Caco-2 (cell line): ENCODE measurements around the gene NRL. TPM values are rescaled to one million over a fixed set of nuclear protein-coding genes. Genes with fewer than 3 reads are reported as not detected.

Experiments used
- BruUV-seq: library from RNA; stranded (reverse); fragments of 400-500 nt; replicated peaks from 2 replicates; lab custom pipeline; 2021; lab: Mats Ljungman, UMichigan
- CTCF ChIA-PET: fragments of 300-600 bp; sonication (Branson Sonifier 250); formaldehyde crosslinking; loops from one replicate; lab custom pipeline; 2022; ENCODE audit warnings: antibody characterized with exemption; lab: Charles Lee
- POLR2A ChIA-PET: fragments of 300-600 bp; sonication (Branson Sonifier 250); formaldehyde crosslinking; loops from one replicate; lab custom pipeline; 2022; ENCODE audit warnings: antibody characterized with exemption; lab: Charles Lee
- DNase-seq, 2 experiments: peaks; one replicate each; pipeline versions ENCODE4 v3.0.0 to v3.0.0-alpha.2; 2020 to 2022
- H3K27me3 ChIP-seq: replicated peaks from 2 replicates; pipeline ENCODE4 v1.6.0; 2011; ENCODE audit warnings: low read length; ENCODE audit not compliant: control insufficient read depth, insufficient read depth
- H3K36me3 ChIP-seq: 2 replicates; pipeline ENCODE4 v1.5.1; 2011; ENCODE audit warnings: low read length; ENCODE audit not compliant: control insufficient read depth, insufficient read depth
- H3K4me1 ChIP-seq: fragments of 250-450 bp; sonication (Bioruptor Pico); 2 replicates; pipeline ENCODE4 v1.5.1; 2020; ENCODE audit warnings: mild to moderate bottlenecking
- H3K4me3 ChIP-seq: 2 replicates; pipeline ENCODE4 v1.5.1; 2011; ENCODE audit warnings: low read depth, mild to moderate bottlenecking, control low read depth, low read length
- H3K9me3 ChIP-seq: fragments of 250-450 bp; sonication (Bioruptor Pico); 2 replicates; pipeline ENCODE4 v1.5.1; 2020; ENCODE audit warnings: mild to moderate bottlenecking, moderate library complexity
- H3K27ac Mint-ChIP-seq: one replicate; pipeline ENCODE4 v1.8.0; 2022; ENCODE audit warnings: mixed read lengths; ENCODE audit not compliant: unreplicated experiment
- H3K27me3 Mint-ChIP-seq: one replicate; pipeline ENCODE4 v1.8.0; 2022; ENCODE audit warnings: mixed read lengths; ENCODE audit not compliant: insufficient read depth, unreplicated experiment
- H3K36me3 Mint-ChIP-seq: one replicate; pipeline ENCODE4 v1.8.0; 2022; ENCODE audit warnings: mild to moderate bottlenecking, mixed read lengths; ENCODE audit not compliant: insufficient read depth, unreplicated experiment
- H3K4me1 Mint-ChIP-seq: one replicate; pipeline ENCODE4 v1.8.0; 2022; ENCODE audit warnings: low read depth, mixed read lengths; ENCODE audit not compliant: unreplicated experiment
- H3K4me3 Mint-ChIP-seq: one replicate; pipeline ENCODE4 v1.8.0; 2022; ENCODE audit warnings: mild to moderate bottlenecking, moderate library complexity, mixed read lengths; ENCODE audit not compliant: unreplicated experiment
- H3K9me3 Mint-ChIP-seq: one replicate; pipeline ENCODE4 v1.8.0; 2022; ENCODE audit warnings: mixed read lengths; ENCODE audit not compliant: unreplicated experiment
- CTCF ChIP-seq, 2 experiments: fragments of 200-600 bp in 1 of 2; IDR thresholded peaks; 1 replicate in 1 of 2; 2 replicates in 1 of 2; pipeline versions ENCODE4 v1.5.1 to v1.8.0; 2011 to 2022; ENCODE audit warnings: antibody characterized with exemption in 1 of 2, control low read depth in 1 of 2, inconsistent platforms in 1 of 2, low read depth in 1 of 2, low read length in 1 of 2, mild to moderate bottlenecking in 1 of 2, moderate library complexity in 1 of 2; ENCODE audit not compliant: insufficient read depth in 1 of 2, severe bottlenecking in 1 of 2, unreplicated experiment in 1 of 2
- intact Hi-C: fragments of 100-400 bp; cut with micrococcal nuclease; formaldehyde crosslinking; loops from one replicate; pipeline ENCODE4 v1.10.0; 2022; ENCODE audit not compliant: unreplicated experiment
- total RNA-seq: library from RNA; stranded (reverse); gene quantifications from 2 replicates; pipeline ENCODE4 v1.2.3, GENCODE V29; 2022

The NRL gene
- total RNA-seq, 1 experiment from 2014 or later: 2.1 TPM

- DNase-seq: peak in 1 of 2 experiments; percentile 26
- no peaks in the 10 kb centered on the region; the same call in 1 of the 2 replicates for H3K4me1 ChIP-seq
- H3K9me3 ChIP-seq: no peaks in the 10 kb centered on the region
- peaks cover 41% of the 10 kb centered on the region for H3K4me1 Mint-ChIP-seq
- TF ChIP-seq CTCF (IDR thresholded peaks at IDR 0.05; ENCODE audit: insufficient read depth in 1 of 2, low read depth in 1 of 2, low read length in 1 of 2, severe bottlenecking in 1 of 2, unreplicated experiment in 1 of 2): no peak
- ChIA-PET CTCF (interaction anchor here (0.6 to 1.2 kb wide), 2 partner anchors 22 to 69 kb away, joined by 3 read pairs; partner anchors contain the start of gene IRF9), POLR2A (interaction anchor here (0.6 kb wide), 1 partner anchor 24 kb away, joined by 4 read pairs; the partner anchor contains the start of genes DCAF11 and NRL)
- no peaks in the 10 kb centered on the region for H3K27me3 Mint-ChIP-seq
- BruUV-seq: no TSS peak
- peaks cover 3% of the 10 kb centered on the region for H3K36me3 ChIP-seq
- no peaks in the 10 kb centered on the region for H3K27me3 ChIP-seq
- no peaks in the 10 kb centered on the region for H3K9me3 Mint-ChIP-seq
- peak overlapping the region; percentile 10; the same call in 1 of the 2 replicates for H3K4me3 ChIP-seq
- no peak overlapping the region for H3K27ac Mint-ChIP-seq
- intact Hi-C loops: no loop called here
- H3K4me3 Mint-ChIP-seq: peak overlapping the region; percentile 99
- H3K36me3 Mint-ChIP-seq: peaks cover 24% of the 10 kb centered on the region
Measured at GRCh38 chr14:24139272-24139934, 24.7 kb upstream of the NRL start.

GRCh38 chr14:24138396-24139271, 23.9 kb upstream of the NRL start:
- Mint-ChIP-seq H3K36me3 (peaks cover 24% of the 10 kb centered on the region), H3K4me3 (peak overlapping the region; percentile 99), H3K9me3 (no peaks in the 10 kb centered on the region), H3K27ac (no peak overlapping the region), H3K4me1 (peaks cover 36% of the 10 kb centered on the region), H3K27me3 (no peaks in the 10 kb centered on the region)
- intact Hi-C loops: no loop called here
- no peak overlapping the region for H3K4me3 ChIP-seq
- CTCF ChIA-PET: interaction anchor here (0.6 to 1.2 kb wide), 2 partner anchors 23 to 69 kb away, joined by 3 read pairs; partner anchors contain the start of gene IRF9
- no peak for DNase-seq
- POLR2A ChIA-PET: no interaction called here
- BruUV-seq: no TSS peak
- no peaks in the 10 kb centered on the region for H3K9me3 ChIP-seq
- peaks cover 3% of the 10 kb centered on the region for H3K36me3 ChIP-seq
- no peaks in the 10 kb centered on the region; the same call in 1 of the 2 replicates for H3K4me1 ChIP-seq
- no peaks in the 10 kb centered on the region for H3K27me3 ChIP-seq
- TF ChIP-seq CTCF (IDR thresholded peaks at IDR 0.05; ENCODE audit: insufficient read depth in 1 of 2, low read depth in 1 of 2, low read length in 1 of 2, severe bottlenecking in 1 of 2, unreplicated experiment in 1 of 2): no peak
